C4-2B (cell line): Measurements from ENCODE around the gene COL13A1.

Source experiments
- ZFX ChIP-seq: fragments of 450-650 bp; IDR thresholded peaks from 2 replicates; pipeline ENCODE4 v1.6.1; 2017
- TF ChIP-seq, protein P1 (sequence below): fragments of 450-650 bp; conservative IDR thresholded peaks from 2 replicates; pipeline ENCODE4 v1.5.1; 2017; ENCODE audit warnings: mild to moderate bottlenecking

GRCh38 chr10:69818676-69819239, 17.1 kb downstream of the COL13A1 start:
- TF ChIP-seq, protein P1, sequence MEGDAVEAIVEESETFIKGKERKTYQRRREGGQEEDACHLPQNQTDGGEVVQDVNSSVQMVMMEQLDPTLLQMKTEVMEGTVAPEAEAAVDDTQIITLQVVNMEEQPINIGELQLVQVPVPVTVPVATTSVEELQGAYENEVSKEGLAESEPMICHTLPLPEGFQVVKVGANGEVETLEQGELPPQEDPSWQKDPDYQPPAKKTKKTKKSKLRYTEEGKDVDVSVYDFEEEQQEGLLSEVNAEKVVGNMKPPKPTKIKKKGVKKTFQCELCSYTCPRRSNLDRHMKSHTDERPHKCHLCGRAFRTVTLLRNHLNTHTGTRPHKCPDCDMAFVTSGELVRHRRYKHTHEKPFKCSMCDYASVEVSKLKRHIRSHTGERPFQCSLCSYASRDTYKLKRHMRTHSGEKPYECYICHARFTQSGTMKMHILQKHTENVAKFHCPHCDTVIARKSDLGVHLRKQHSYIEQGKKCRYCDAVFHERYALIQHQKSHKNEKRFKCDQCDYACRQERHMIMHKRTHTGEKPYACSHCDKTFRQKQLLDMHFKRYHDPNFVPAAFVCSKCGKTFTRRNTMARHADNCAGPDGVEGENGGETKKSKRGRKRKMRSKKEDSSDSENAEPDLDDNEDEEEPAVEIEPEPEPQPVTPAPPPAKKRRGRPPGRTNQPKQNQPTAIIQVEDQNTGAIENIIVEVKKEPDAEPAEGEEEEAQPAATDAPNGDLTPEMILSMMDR: no peak
- TF ChIP-seq ZFX: no peak
